Measurements from ENCODE around the gene MEGF11.

DNA sequence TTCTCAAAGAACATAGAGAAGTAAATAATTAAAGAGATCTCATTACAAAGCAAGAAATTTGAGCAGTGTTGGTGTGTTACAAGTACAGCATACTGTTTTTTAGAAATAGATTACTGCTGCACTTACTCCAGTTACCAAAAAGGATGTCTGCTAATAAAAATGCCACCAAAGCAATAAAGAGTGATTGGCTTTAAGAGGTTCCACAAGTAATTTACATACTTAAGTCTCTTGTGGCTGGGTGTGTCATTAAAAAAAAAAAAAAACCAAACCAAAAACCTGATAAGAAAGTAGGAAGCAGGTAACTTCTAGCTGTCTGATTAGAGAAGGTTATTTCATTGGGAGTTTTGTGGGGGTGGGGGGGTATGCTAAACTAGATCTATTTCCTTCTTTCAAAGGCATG lies 369.0 kb downstream of the MEGF11 start:
- no peak for TF ChIP-seq POLR2AphosphoS5 (IDR thresholded peaks at IDR 0.05; ENCODE audit: borderline replicate concordance, low read depth, low read length)
- no peak for TF ChIP-seq EZH2 (IDR thresholded peaks at IDR 0.05)
